Mammary epithelial cell (primary cell): ENCODE measurements around the gene AURKAIP1.
"Not testable (repeated sequence)": the region's sequence is repeated elsewhere in the genome, so short reads cannot be mapped to it uniquely, and the experiment has no call there.

ENCODE experiments used
- EZH2 ChIP-seq: IDR thresholded peaks from 2 replicates; pipeline ENCODE4 v1.6.1; 2012; ENCODE audit warnings: low read length, inconsistent platforms, borderline replicate concordance
- TF ChIP-seq, protein P1 (sequence below), 2 donors: IDR thresholded peaks in 1 of 2; conservative IDR thresholded peaks in 1 of 2; 2 replicates each; pipeline ENCODE4 v1.5.1; 2011 to 2012; ENCODE audit warnings: inconsistent platforms in 2 of 2, low read length in 2 of 2, mild to moderate bottlenecking in 2 of 2, control low read depth in 1 of 2, low read depth in 1 of 2; ENCODE audit not compliant: insufficient read depth in 1 of 2; ENCODE audit errors: extremely low read depth in 1 of 2

DNA sequence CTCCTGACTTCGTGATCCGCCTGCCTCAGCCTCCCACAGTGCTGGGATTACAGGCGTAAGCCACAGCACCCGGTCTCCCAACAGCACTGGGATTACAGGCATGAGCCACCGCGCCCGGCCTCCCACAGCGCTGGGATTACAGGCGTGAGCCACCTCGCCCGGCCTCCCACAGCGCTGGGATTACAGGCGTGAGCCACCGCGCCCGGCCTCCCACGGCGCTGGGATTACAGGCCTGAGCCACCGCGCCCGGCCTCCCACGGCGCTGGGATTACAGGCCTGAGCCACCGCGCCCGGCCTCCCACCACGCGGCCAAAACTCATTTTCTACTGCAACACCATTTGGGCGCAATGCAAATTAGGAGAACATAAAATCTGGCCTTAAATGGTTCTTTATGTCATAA is 10.3 kb upstream of the AURKAIP1 start:
- TF ChIP-seq, protein P1, sequence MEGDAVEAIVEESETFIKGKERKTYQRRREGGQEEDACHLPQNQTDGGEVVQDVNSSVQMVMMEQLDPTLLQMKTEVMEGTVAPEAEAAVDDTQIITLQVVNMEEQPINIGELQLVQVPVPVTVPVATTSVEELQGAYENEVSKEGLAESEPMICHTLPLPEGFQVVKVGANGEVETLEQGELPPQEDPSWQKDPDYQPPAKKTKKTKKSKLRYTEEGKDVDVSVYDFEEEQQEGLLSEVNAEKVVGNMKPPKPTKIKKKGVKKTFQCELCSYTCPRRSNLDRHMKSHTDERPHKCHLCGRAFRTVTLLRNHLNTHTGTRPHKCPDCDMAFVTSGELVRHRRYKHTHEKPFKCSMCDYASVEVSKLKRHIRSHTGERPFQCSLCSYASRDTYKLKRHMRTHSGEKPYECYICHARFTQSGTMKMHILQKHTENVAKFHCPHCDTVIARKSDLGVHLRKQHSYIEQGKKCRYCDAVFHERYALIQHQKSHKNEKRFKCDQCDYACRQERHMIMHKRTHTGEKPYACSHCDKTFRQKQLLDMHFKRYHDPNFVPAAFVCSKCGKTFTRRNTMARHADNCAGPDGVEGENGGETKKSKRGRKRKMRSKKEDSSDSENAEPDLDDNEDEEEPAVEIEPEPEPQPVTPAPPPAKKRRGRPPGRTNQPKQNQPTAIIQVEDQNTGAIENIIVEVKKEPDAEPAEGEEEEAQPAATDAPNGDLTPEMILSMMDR (conservative IDR thresholded peaks at IDR 0.05 in 1 of 2, IDR thresholded peaks at IDR 0.05 in 1 of 2; ENCODE audit: extremely low read depth in 1 of 2, insufficient read depth in 1 of 2, low read depth in 1 of 2, low read length in 2 of 2), result not testable (repeated sequence)
- TF ChIP-seq EZH2, result not testable (repeated sequence)
